Adrenal gland (tissue), 5 donors: ENCODE results near the gene ITPK1.

Experiments used
- CTCF ChIP-seq, 6 experiments: fragments of 450-650 bp in 4 of 6; fragments of 200-600 bp in 2 of 6; sonication (generic) in 1 of 6; IDR thresholded peaks; 1 replicate in 5 of 6; 2 replicates in 1 of 6; pipeline versions ENCODE4 v1.5.1 to v1.8.0; 2016 to 2021; ENCODE audit warnings: antibody characterized with exemption in 6 of 6, mild to moderate bottlenecking in 2 of 6, moderate library complexity in 1 of 6
- POLR2A ChIP-seq, 2 donors: fragments of 450-650 bp; IDR thresholded peaks; one replicate each; pipeline ENCODE4 v1.6.1; 2017; ENCODE audit warnings: antibody characterized with exemption in 2 of 2, mild to moderate bottlenecking in 2 of 2, moderate library complexity in 1 of 2
- donor health status: DM: no; HTN: no; CAD: no.

GRCh38 chr14:93122826-93123225 is 7.1 kb upstream of the ITPK1 start:
- TF ChIP-seq CTCF (IDR thresholded peaks at IDR 0.05) (no peak), POLR2A (IDR thresholded peaks at IDR 0.05) (no peak)
